Measurements from ENCODE around the gene PCED1B.

PCED1B gene

GRCh38 chr12:47124451-47124850, 45.0 kb downstream of the PCED1B start:
- in situ Hi-C loops (cut with HindIII; ENCODE audit: low sequenced_read_pairs), result no loop called here
- TF ChIP-seq CTCF (IDR thresholded peaks at IDR 0.05; ENCODE audit: low read depth, low read length), result no peak

GRCh38 chr12:47126246-47126645, 46.8 kb downstream of the PCED1B start:
- in situ Hi-C loops (cut with HindIII; ENCODE audit: low sequenced_read_pairs), result no loop called here
- H3K4me3 ChIP-seq (ENCODE audit: low read depth, low read length), result no peak overlapping the region
- DNase-seq (ENCODE audit: low read depth, low spot score), result no peak
- TF ChIP-seq CTCF (IDR thresholded peaks at IDR 0.05; ENCODE audit: low read depth, low read length), result no peak

More at GRCh38 chr12:47124451-47124850, 45.0 kb downstream of the PCED1B start:
- peak; percentile 22 for DNase-seq (ENCODE audit: low read depth, low spot score)
- no peak overlapping the region for H3K4me3 ChIP-seq (ENCODE audit: low read depth, low read length)

GRCh38 chr12:47131011-47131410, 51.6 kb downstream of the PCED1B start:
- H3K4me3 ChIP-seq (ENCODE audit: low read depth, low read length), result no peak overlapping the region
- no peak for DNase-seq (ENCODE audit: low read depth, low spot score)
- no peak for TF ChIP-seq CTCF (IDR thresholded peaks at IDR 0.05; ENCODE audit: low read depth, low read length)
- in situ Hi-C loops (cut with HindIII; ENCODE audit: low sequenced_read_pairs), result no loop called here

GRCh38 chr12:47134005-47134404, 54.6 kb downstream of the PCED1B start:
- H3K4me3 ChIP-seq (ENCODE audit: low read depth, low read length), result no peak overlapping the region
- DNase-seq (ENCODE audit: low read depth, low spot score), result no peak
- in situ Hi-C loops (cut with HindIII; ENCODE audit: low sequenced_read_pairs), result no loop called here
- no peak for TF ChIP-seq CTCF (IDR thresholded peaks at IDR 0.05; ENCODE audit: low read depth, low read length)

DNA sequence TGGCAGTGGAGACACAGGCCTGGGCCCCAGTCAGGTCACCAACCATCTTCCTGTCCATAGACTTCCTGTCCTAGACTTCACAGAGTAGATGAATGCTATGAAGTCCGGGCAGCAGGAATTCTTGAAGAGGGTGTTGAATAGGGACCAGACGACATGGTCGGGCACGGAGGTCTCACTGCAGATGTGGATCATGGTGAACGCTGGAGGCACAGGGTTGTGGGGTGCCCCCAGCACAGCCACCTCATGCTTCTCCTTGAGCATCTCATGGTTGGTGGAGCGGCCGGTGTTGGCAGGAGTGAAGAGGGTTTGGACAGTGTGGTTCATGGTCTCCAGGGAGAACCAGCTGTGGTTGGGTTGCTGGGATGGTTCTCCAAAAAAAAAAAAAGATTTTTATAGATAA, 56.2 kb downstream of the PCED1B start:
- in situ Hi-C loops (cut with HindIII; ENCODE audit: low sequenced_read_pairs), result no loop called here
- H3K4me3 ChIP-seq (ENCODE audit: low read depth, low read length), result no peak overlapping the region
- no peak for TF ChIP-seq CTCF (IDR thresholded peaks at IDR 0.05; ENCODE audit: low read depth, low read length)
- no peak for DNase-seq (ENCODE audit: low read depth, low spot score)

DNA sequence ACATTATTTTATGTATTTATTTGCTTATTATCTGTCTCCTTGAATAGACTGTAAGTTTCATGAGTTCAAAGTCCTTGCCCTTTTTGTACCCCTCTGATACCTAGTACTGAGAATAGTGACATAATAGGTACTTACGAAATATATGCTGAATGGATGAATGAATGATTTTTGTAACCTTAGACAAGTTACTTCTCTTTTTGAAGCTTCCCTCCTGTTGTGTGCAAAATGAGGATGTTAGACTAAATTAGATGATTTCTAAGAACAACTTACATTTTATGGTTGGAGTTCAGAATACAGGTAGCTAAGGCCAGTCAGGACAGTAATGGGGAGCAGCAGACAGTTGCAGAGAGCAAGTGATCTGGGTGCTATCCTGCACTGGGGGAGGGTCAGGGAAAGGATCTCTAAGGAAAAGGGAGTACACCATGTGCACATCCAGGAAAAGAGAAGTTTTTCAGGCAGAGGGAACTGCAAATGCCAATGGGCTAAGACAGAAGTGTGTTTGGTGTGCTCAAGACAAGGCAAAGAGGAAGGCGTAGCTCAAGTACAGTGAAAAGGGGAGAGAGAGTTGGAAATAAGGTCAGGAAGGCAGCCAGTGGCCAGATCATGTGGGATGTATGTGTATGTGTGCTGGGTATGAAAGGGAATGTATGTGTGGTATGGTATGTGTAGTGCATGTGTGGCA, 59.7 kb downstream of the PCED1B start:
- DNase-seq (ENCODE audit: low read depth, low spot score), result no peak
- no peak overlapping the region for H3K4me3 ChIP-seq (ENCODE audit: low read depth, low read length)
- in situ Hi-C loops (cut with HindIII; ENCODE audit: low sequenced_read_pairs), result no loop called here
- no peak for TF ChIP-seq CTCF (IDR thresholded peaks at IDR 0.05; ENCODE audit: low read depth, low read length)

Data from astrocyte of the spinal cord (primary cell).